GM18858 (cell line): ENCODE results near the gene ELOVL7.
"Not testable (repeated sequence)": the region's sequence is repeated elsewhere in the genome, so short reads cannot be mapped to it uniquely, and the experiment has no call there.

ENCODE experiments used
- ATAC-seq: cut with Tn5 transposase; IDR thresholded peaks from one replicate; pipeline ENCODE4 v1.9.1; 2021; ENCODE audit not compliant: unreplicated experiment

The ELOVL7 gene

GRCh38 chr5:60843936-60844905 lies at the start of gene ELOVL7:
TSS of gene ELOVL7 (minus strand) at chr5:60844269. CDS start at chr5:60787397, 56,872 bp downstream.
- ATAC-seq, result peak; percentile 83

GRCh38 chr5:60893521-60893920 lies 49.5 kb upstream of the ELOVL7 start:
- ATAC-seq, result no peak

- ATAC-seq, result no peak
These were observed 47.6 kb upstream of the ELOVL7 start for GRCh38 chr5:60891667-60892066.

- no peak for ATAC-seq
These were observed 44.4 kb upstream of the ELOVL7 start for GRCh38 chr5:60888359-60889061.

- no peak for ATAC-seq
These were observed 43.7 kb upstream of the ELOVL7 start for GRCh38 chr5:60887746-60888145.

- ATAC-seq, result no peak
These were observed 43.0 kb upstream of the ELOVL7 start for GRCh38 chr5:60887096-60887495.

- no peak for ATAC-seq
These were observed 42.1 kb upstream of the ELOVL7 start for GRCh38 chr5:60886158-60886557.

- ATAC-seq, result no peak
These were observed 39.2 kb upstream of the ELOVL7 start for GRCh38 chr5:60883229-60883628.

GRCh38 chr5:60872892-60873291 lies 28.8 kb upstream of the ELOVL7 start:
- no peak for ATAC-seq

GRCh38 chr5:60870857-60871256 lies 26.8 kb upstream of the ELOVL7 start:
- no peak for ATAC-seq

GRCh38 chr5:60860572-60860971 lies 16.5 kb upstream of the ELOVL7 start:
- ATAC-seq, result not testable (repeated sequence)

- ATAC-seq, result no peak
These were observed 12.0 kb upstream of the ELOVL7 start for GRCh38 chr5:60856066-60856465.

GRCh38 chr5:60852940-60853339 lies 8.9 kb upstream of the ELOVL7 start:
- ATAC-seq, result no peak

- no peak for ATAC-seq
These were observed 8.2 kb upstream of the ELOVL7 start for GRCh38 chr5:60852317-60852716.

GRCh38 chr5:60851626-60852025 lies 7.6 kb upstream of the ELOVL7 start:
- ATAC-seq, result no peak

- ATAC-seq, result no peak
These were observed 2.2 kb upstream of the ELOVL7 start for GRCh38 chr5:60846298-60846697.

- peak; percentile 12 for ATAC-seq
These were observed 608 bp downstream of the ELOVL7 start for GRCh38 chr5:60843386-60843935.

GRCh38 chr5:60842871-60843385 lies 1.1 kb downstream of the ELOVL7 start:
- ATAC-seq, result no peak

GRCh38 chr5:60841361-60841760 lies 2.7 kb downstream of the ELOVL7 start:
- no peak for ATAC-seq

GRCh38 chr5:60836131-60836530 lies 7.9 kb downstream of the ELOVL7 start:
- ATAC-seq, result no peak

GRCh38 chr5:60835554-60835953 lies 8.5 kb downstream of the ELOVL7 start:
- no peak for ATAC-seq
